Raji (cell line): ENCODE measurements around the gene TGFBR3L.

Experiments used
- POLR2A ChIP-seq: IDR thresholded peaks from 2 replicates; pipeline ENCODE4 v1.6.1; 2011; ENCODE audit warnings: low read depth, low read length, control low read depth; ENCODE audit not compliant: insufficient read depth

The TGFBR3L gene

DNA sequence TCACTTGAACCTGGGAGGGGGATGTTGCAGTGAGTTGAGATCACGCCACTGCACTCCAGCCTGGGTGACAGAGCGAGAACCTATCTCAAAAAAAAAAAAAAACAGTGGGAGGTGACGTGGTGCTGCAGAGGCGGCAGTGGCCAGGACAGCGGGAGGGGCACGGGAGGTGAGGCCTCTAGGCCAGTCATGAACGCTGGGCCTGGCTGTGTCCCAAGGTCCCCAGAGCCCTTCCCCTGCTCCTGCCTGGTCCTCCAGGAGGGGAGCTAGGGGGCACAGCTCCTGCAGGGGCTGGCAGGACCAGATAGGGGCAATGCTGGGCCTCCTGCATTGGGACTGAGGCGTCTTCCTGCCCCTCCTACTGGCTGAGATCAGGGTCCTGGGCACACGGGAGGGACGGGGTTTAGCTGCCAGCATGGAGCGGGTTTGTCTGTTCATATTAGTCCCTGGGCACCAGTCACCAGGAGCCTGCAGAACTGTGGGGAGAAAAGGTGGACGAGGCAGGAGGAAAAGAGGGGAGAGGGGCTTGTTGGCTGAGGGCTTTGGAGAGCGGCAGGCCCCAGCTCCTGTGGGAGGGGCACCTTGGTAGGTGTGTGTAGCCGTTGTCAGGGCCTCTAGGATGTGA is 6.4 kb upstream of the TGFBR3L start:
- no peak for TF ChIP-seq POLR2A

DNA sequence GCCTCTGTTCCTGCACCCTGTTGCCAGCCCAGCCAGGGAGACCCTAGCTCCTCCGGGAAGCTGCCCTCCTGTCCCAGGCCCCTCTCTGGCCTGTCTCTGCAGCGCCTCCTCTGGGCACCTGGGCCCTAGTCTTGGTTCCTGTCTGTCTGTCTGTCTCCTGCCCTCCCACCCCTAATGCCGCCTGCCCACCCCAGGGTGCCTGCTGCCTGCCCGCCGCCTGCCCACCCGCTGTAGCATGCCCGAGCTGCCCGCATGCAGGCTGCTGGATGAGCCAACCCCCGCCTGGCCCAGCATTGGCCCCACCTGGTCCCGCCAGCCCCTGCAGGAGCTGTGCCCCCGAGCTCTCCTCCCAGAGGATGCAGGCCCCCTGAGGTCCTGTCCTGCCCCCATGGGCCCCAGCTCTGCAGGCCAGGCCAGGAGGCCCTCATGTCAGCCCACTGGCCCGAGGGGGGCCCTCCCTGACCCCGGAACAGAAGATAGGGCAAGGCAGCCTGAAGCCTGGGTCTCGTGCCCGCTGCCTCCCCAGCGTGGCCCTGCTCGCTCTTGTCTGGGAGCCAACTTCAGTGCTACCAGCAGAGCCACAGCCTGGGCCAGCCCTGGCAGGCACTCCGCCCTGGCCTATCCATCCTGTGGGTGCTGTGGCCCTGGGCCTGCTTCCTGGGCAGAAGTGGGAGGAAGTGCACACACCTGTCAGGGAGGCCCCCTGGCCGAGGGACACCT is 5.7 kb upstream of the TGFBR3L start:
- no peak for TF ChIP-seq POLR2A

DNA sequence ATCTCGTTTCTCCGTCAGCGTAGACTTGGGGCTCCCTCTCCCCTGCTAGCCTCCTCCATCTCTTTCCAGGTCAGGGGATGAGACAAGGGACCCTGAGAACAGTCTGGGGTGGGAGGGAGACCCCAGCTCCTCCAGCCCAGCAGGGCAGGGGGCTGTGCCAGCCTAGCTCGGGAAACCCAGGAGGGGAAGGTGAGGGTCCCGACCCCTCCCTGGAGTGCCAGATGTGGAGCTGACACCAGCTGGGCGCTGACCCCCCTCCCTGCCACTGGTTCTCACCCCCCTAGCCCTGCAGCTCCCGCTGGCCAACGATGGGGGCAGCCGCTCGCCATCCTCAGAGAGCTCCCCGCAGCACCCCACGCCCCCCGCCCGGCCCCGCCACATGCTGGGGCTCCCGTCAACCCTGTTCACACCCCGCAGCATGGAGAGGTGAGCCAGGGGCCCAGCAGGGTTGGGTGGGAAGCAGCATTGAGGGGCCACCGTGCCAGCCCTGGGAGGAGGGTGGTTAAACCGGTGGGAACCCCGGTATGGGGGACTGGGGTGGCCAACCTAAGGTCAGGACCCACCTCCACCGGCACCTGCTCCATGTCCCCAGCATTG is 5.1 kb upstream of the TGFBR3L start:
- no peak for TF ChIP-seq POLR2A

DNA sequence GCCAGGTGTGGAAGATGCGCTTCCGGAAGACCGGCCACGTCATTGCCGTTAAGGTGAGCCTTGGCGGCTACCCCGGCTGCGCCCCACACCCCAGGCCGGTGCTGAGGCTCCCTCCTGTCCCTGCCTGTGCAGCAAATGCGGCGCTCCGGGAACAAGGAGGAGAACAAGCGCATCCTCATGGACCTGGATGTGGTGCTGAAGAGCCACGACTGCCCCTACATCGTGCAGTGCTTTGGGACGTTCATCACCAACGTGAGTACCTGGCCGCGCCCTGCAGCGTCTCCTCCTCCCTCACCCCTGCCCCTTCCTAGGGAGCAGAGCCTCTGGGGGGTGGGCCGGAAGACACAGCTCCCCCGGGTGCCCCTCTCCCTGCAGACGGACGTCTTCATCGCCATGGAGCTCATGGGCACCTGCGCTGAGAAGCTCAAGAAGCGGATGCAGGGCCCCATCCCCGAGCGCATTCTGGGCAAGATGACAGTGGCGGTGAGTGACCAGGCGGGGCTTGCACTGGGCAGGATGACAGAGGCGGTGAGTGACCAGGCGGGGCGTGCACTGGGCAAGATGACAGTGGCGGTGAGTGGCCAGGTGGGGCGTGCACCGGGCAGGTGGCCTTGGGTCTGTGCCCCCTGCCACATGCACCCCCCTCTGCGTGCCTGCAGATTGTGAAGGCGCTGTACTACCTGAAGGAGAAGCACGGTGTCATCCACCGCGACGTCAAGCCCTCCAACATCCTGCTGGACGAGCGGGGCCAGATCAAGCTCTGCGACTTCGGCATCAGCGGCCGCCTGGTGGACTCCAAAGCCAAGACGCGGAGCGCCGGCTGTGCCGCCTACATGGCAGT is 4.1 kb upstream of the TGFBR3L start:
- TF ChIP-seq POLR2A: no peak

DNA sequence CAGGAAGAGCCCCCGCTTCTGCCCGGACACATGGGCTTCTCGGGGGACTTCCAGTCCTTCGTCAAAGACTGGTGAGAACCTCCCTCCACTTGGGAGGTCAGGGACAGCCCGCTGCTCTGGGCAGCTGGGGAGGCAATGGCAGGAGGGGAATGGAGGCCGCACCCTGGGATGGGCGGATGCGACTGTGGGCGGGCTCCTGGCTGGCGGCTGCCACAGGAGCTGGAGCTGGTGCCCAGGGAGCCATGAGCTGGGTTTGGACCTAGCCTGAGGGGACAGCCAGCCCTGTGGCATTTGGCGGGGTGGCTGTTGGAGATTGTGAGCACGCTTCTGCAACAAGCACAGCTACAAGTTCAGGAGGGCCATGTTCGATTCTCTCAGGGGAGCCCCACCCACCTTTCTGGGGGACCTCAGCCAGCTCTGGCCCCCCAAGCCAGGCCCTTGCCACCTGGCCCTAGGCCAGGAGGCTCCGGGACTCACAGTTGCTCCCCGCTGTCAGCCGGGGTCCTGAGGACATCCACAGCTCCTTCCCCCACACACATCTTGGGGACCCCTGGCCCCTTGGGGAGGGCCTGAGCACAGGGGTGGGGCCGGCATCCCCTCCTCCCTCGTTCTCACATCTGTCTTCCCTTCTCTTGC is 3.0 kb upstream of the TGFBR3L start:
- TF ChIP-seq POLR2A: no peak

DNA sequence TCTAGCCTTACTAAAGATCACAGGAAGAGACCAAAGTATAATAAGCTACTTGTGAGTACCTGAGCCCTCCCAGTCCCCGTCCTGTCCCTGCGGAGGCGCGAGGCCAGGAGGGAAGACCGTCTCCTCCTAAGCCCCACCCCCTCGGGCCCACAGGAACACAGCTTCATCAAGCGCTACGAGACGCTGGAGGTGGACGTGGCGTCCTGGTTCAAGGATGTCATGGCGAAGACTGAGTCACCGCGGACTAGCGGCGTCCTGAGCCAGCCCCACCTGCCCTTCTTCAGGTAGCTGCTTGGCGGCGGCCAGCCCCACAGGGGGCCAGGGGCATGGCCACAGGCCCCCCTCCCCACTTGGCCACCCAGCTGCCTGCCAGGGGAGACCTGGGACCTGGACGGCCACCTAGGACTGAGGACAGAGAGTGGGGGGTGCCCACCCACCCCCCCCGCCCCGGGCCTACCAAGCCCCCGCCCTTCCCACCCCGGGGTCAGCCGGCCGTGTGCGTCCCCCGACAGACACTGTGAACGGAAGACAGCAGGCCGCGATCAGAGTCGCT is 2.4 kb upstream of the TGFBR3L start:
- TF ChIP-seq POLR2A: no peak

DNA sequence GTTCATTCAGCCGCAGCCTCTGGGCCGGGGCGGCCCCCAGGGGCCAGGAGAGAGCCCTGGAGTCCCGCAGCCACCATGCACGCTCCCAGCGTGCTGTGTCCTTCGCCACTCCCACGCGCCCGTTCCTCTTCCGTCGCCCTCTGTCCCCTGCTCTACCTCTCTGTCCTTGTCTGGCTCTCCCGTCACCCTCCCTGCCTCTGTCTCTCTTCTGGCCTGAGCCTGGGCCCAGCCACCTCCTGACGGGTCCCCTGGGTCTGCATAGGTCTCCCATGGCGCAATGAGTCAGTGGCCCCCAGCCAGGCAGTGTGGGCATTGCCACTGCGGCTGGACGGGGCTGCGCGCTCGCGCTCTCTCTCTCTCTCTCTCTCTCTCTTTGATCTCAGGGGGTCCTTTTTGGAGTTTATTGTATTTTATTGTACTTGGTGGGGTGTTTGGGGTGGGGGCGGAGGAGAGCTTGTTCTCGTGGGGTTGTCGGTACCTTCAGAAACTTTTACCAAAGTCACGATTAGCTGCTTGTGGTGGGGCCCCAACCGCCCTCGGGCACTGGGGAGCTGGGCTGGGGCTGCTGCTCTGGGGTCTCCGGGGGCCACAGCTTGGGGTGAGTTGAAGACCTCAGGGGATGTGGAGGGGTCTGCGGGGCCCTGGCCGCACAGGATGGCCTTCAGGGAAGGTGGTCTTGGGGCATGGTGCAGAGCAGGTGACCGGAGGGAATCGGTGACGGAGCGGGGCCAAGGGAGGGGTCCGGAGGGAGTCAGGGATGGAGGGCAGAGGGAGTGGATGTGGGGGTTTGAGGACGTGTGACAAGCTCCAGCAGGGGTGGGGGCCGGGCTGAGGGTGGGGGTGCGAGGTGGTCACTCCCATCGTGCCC is 1.7 kb upstream of the TGFBR3L start:
- TF ChIP-seq POLR2A: no peak

DNA sequence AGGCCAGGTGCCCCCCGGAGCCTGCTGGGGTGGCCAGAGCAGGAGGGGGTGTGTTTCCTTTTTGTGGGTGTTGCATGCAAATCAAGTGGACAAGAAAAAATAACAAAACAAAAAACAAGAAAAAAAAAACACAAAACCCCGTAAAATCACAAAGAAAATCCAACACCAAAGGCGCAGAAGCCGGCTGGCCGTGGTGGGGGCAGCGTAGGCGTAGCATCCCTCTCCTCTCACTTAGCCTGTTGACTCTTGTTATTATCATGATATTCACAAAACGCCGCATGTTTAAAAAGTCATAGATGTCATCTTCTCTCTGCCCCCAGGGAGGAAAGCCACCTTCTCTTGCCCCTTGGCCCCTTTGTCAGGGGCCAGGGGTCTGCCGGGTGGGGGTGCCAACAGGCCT is 978 bp upstream of the TGFBR3L start:
- no peak for TF ChIP-seq POLR2A

DNA sequence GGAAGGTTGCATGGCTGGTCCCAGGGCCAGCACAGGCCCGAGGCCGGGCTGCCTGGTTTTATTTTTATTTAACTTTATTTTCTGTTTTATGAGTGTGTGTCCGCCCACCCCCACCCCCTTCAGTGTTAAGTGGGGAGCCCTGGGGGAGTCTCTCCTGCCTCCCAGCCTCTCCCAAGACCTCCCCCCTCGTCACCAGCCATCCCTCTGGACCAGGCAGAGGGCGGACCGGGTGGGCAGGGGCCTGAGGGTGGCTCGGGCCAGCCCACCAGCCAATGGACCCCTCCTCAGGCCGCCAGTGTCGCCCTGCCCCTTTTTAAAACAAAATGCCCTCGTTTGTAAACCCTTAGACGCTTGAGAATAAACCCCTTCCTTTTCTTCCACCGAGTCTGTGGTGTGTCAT is 531 bp upstream of the TGFBR3L start:
- no peak for TF ChIP-seq POLR2A

DNA sequence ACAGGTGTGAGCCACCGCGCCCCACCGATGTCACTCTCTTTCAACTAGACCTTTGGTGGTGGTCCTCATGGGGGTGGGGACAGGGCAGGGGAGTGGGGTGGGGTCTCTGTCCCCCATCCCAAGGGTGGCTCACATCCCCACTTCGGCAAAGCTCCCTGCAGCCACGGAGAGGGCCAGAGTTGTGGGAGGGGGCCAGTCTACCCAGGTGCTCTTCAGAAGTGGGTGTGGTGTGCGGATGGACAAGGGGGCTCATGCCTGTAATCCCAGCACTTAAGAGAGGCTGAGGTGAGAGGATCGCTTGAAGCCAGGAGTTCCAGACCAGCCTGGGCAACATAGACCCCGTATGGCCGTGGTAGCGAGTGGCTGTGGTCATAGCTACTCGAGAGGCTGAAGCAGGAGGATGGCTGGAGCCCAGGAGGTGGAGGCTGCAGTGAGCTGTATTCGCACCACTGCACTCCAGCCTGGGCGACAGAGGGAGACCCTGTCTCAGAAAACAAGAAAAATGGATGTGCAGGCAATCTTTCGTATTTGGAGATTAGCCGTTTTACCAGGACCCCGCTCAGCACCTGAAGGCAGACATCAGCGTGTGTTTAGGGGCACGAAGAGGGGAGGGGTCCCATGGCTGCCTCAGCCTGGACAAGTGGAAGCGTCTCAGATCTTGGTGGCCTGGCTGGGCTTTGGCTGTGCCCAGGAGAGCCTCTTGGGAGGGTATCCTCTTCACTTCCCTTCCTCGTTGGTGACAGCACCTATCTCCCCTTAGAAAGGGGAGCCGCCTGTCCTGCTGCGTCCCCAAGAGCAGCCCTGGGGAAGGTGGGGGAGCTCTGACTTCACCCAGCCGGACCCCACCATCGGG is 846 bp downstream of the TGFBR3L start:
- no peak for TF ChIP-seq POLR2A

DNA sequence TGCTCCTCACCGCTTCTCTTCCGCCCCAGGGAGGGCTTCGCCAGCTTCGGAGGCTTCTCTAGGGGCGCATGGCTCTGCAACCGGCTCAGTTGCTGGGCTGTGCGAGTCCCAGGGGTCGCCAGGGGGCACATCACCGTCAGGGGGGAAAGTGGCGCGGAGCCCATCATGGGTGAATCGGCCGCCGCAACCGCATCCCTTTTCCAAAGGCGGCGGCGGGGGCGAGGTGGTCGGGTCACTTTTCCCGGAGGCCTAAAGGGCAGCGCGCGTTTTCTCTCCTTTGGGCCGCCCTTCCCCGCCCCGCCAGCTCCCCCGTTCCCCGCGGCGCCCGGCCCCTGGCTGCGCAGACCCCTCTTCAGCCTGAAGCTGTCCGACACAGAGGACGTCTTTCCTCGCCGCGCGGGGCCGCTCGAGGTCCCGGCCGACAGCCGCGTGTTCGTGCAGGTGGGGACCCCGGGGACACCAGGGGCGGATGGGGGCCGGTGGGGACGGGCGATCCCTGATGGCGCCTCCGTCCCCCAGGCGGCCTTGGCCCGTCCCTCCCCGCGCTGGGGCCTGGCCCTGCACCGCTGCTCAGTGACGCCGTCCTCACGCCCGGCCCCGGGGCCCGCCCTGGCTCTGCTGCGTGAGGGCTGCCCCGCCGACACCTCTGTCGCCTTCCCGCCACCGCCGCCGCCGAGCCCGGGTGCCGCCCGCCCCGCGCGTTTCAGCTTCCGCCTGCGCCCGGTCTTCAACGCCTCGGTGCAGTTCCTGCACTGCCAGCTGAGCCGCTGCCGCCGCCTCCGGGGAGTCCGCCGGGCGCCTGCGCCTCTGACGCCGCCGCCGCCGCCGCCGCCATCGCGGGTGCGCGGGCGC is 1.7 kb downstream of the TGFBR3L start:
- no peak for TF ChIP-seq POLR2A

DNA sequence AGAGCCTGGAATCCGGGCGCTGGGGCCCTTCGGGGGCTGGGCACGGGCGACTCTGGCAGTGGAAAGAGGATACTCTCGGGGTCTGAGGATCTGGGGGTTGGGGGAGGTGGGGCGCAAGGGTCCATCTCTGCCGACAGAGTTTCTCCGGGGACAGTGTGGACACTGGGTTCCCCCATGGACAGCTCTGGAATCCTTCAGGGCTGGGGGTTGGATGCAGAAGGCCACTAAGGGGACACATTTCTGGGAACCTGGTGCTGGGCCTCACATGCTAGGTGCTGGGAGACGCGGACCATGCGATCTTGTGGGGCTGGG is 2.3 kb downstream of the TGFBR3L start:
- TF ChIP-seq POLR2A: no peak
